G401 (cell line): Measurements from ENCODE around the gene PTPRT. TPM values are rescaled to one million over a fixed set of nuclear protein-coding genes. Genes with fewer than 3 reads are reported as not detected.

Source experiments
- DNase-seq: peaks from one replicate; pipeline ENCODE4 v3.0.0-alpha.2; 2015; ENCODE audit warnings: low spot score
- in situ Hi-C: cut with HindIII; loops from 2 replicates; pipeline ENCODE4 v1.10.0; 2016; ENCODE audit warnings: low sequenced_read_pairs, mixed read lengths
- total RNA-seq: library from RNA; depleted of rRNA; stranded (reverse); fragments of >200 nt; shearing (Covaris generic); gene quantifications from 2 replicates; pipeline ENCODE4 v1.2.3, GENCODE V29; 2014

The PTPRT gene
- total RNA-seq, 1 experiment from 2014 or later, result under 0.01 TPM

- no peak for DNase-seq
- in situ Hi-C loops, result no loop called here
Measured at GRCh38 chr20:42041000-42041565, 1148.6 kb downstream of the PTPRT start.

- no peak for DNase-seq
- in situ Hi-C loops, result no loop called here
Measured at GRCh38 chr20:42027746-42028268, 1161.9 kb downstream of the PTPRT start.

GRCh38 chr20:42026599-42026998, 1163.1 kb downstream of the PTPRT start:
- no peak for DNase-seq
- in situ Hi-C loops, result no loop called here

GRCh38 chr20:42024653-42025052, 1165.1 kb downstream of the PTPRT start:
- in situ Hi-C loops, result no loop called here
- DNase-seq, result no peak
